HG03520 (cell line): ENCODE data around the gene GPC5.

Experiments used
- ATAC-seq: cut with Tn5 transposase; IDR thresholded peaks from one replicate; pipeline ENCODE4 v1.9.1; 2021; ENCODE audit warnings: mild to moderate bottlenecking, moderate library complexity; ENCODE audit not compliant: unreplicated experiment

The GPC5 gene

DNA sequence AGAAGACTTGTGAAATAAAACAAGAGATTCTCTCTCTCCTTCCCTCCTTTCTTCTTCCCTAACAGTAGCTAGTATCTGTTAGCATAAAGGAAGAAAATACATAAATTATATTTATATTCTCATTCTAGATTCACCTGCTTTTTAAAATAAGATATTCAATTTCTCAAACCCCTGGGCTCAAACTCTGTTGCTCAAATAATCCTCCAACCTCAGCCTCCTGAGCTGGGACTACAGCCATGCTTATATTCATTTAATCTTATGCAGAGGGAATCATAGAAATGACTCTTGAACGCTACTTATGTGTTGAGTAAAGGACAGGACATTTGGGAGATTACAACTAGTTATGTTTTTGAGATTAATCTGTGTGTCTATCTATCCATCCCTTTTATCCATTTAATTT is 56.2 kb downstream of the GPC5 start:
- ATAC-seq, result no peak

DNA sequence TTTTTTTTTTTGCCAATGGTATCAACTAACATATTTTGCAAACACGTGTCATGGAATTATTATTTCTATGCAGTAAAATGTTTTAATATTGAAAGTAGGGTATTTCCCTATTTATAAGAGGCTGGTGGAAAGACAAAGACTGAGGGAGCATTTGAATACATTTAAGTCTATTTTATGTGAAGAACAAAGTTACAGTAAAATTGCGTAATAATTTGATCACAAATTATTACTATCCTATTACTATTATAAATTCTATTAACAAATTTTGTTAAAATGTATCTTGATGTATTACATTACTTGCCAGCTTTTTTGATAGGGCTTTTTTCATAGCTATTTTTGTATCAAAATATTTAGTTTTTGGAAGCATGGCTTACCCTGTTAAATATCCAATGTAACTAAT is 58.4 kb downstream of the GPC5 start:
- no peak for ATAC-seq

DNA sequence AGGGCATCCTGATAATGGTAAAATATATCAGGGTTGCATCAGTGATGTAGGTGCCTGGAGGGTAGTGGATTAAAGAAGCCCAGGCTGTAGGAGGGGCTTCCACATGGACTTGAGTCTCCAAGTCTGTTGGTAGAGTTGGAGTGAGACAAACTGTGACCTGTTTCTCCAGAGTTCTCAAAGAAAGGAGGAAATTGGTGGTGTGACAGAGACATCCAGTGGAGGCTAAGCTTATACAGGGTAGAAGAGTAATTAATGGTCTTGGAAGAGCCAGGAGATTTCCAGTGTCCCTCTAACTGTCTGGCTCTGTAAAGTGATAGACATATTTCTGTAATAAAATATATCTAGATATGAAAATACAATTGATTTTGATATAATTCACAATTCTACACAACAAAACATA is 61.1 kb downstream of the GPC5 start:
- ATAC-seq, result no peak

DNA sequence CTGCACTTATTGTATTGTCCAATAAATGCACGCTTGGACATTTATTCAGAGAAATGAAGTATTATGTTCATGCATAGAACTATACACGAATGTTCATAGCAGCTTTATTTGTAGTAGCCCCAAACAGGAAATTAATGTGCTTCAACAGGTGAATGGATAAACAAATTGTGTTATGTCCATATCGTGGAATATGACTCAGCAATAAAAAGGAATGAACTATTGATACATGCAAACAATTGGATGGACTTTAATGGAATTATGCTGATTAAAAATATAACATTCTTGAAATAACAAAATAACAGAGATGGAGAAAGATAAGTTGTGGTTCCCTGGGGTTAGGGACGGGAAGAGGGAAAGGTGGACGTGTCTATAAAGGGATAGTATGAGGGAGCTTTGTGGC is 65.9 kb downstream of the GPC5 start:
- no peak for ATAC-seq

DNA sequence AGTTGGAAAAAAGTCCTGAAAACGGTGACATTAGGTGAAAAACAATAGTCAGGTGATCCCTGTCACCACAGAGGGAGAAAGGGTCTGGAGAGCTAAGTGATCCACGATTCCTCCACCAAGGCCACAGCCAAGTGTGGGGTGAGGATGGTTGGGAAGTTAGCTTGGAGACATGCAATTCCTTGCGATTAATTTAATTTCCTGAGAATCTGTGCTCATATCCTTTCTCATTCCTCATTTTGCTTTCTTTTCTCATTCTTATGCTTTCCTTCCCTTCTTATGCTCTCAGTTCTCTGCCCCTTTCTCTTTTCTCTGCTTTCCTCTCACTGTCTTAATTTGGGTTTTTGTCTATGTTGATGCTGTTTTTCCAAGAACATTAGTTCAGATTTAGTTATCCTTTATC is 68.8 kb downstream of the GPC5 start:
- ATAC-seq, result no peak

GRCh38 chr13:91468301-91468700 is 69.9 kb downstream of the GPC5 start:
- no peak for ATAC-seq

GRCh38 chr13:91470084-91470621 is 71.7 kb downstream of the GPC5 start:
- no peak for ATAC-seq

- ATAC-seq, result no peak
Measured at GRCh38 chr13:91470681-91471080, 72.3 kb downstream of the GPC5 start.

- no peak for ATAC-seq
Measured at GRCh38 chr13:91482427-91482826, 84.0 kb downstream of the GPC5 start.

- no peak for ATAC-seq
Measured at GRCh38 chr13:91491980-91492379, 93.6 kb downstream of the GPC5 start.

- no peak for ATAC-seq
Measured at GRCh38 chr13:91493442-91493841, 95.0 kb downstream of the GPC5 start.

DNA sequence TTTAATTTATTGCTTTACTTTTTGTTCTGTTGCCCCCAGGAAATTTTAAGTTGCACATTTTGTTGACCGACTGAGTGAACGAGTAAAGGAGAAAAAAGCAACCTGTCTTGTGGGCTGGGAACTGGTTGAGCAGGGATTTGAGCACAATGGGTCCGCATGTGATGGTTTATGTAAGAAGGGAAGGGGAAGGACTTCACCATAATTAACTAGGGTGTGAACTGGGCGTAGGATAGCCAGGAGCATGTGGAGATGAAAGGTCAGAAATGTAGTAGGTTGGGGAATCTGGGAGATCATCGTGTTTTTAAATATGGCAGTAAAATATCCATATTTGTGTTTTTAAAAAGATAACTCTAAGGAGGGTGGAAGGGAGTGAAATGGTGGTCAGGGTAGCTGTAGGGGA is 99.9 kb downstream of the GPC5 start:
- ATAC-seq, result no peak

DNA sequence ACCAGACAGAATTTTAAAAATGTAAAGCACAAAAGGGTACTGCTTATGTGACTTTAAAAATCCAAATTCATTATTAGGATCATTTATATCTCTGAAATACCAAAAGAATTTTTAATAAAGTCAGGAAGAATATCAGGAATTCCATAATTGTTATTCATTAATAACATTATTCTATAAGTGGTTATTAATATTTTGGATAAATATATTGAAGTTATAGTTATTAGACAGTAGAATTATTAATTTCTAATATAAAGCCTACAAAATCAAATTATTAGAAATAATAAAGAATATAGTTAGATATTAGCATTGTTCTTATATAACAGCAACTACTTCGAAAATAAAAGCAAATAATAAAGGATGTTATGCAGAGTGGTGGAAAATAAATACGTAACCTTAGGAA is 105.8 kb downstream of the GPC5 start:
- ATAC-seq, result no peak

GRCh38 chr13:91506759-91507158 is 108.3 kb downstream of the GPC5 start:
- ATAC-seq, result no peak

GRCh38 chr13:91510058-91510457 is 111.6 kb downstream of the GPC5 start:
- no peak for ATAC-seq

GRCh38 chr13:91513790-91514189 is 115.4 kb downstream of the GPC5 start:
- no peak for ATAC-seq

DNA sequence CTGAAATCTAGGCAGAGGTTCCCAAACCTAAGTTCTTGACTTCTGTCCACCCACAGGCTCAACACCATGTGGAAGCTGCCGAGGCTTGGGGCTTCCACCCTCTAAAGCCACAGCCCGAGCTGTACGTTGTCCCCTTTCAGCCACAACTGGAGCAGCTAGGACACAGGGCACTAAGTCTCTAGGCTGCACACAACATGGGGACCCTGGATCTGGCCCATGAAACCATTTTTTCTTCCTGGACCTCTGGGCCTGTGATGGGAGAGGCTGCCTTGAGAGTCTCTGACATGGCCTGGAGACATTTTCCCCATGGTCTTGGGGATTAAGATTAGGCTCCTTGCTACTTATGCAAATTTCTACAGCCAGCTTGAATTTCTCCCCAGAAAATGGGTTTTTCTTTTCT is 118.4 kb downstream of the GPC5 start:
- ATAC-seq, result no peak

DNA sequence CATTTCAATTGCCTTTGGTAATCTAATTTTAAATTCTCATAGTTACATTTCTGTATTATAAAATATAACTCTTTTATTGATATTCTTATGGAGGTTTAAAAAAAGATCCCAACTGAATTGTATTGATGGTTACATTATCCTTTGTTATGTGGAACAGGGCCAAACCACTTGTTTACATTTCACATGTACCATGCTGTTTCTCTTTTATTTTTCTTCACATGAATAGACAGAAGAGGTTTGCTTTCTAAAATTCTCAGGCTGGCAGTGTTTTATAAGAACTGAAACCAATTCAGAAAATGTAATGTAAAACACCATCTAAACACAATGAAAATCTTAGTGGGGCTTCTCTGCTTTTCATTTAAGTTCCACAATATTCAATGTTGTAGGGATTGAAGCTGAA is 122.5 kb downstream of the GPC5 start:
- no peak for ATAC-seq

DNA sequence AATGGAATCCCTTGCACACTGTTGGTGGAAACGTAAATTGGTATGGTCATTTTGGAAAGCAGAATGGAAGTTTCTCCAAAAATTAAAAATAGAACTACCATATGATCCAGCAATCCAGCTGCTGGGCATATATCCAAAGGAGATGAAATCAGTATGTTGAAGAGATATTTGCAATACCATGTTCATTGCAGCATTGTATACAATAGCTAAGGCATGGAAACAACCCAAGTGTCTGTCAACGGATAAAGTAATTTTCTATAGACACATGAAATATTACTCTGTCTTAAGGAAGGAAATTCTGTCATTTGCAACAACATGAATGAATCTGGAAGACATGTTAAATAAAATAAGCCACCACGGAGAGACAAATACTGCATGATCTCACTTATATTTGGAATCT is 124.7 kb downstream of the GPC5 start:
- ATAC-seq, result no peak

- ATAC-seq, result no peak
Measured at GRCh38 chr13:91526543-91527033, 128.2 kb downstream of the GPC5 start.

GRCh38 chr13:91529739-91530482 is 131.5 kb downstream of the GPC5 start:
- ATAC-seq, result no peak

- ATAC-seq, result no peak
Measured at GRCh38 chr13:91531646-91532045, 133.2 kb downstream of the GPC5 start.

DNA sequence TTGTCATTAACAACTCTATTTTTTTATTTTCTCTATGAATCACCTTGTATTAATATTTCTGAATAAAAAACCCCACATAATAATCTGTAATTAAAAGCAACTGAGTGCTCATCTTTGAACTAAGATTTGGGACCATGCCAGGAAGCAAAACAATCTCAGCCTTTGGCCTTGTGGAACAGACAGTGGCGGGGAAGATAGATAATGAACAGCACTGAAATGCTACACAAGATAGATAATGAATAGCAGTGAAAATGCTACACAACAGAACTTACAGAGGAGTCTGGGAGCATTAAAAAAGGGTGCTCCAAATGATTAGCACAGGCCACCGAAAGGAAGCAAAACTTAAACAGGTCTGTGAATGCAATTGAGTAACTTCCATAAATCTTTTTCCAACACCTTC is 134.9 kb downstream of the GPC5 start:
- ATAC-seq, result no peak
